Measurements from ENCODE around the gene BCAT1. TPM values are rescaled to one million over a fixed set of nuclear protein-coding genes. Genes with fewer than 3 reads are reported as not detected.

Gene BCAT1
- total RNA-seq, 3 donors from 2014 or later (not counting 1 experiment from before 2014, with no cell fraction given): 0.61 to 4.4 (median 1.3) TPM

- DNase-seq (peak in 1 of 2 donors; percentile 11), ATAC-seq (peak in 1 of 3 donors; percentile 20)
- no peak overlapping the region for H3K27ac Mint-ChIP-seq
- H3K9me3 ChIP-seq (ENCODE audit: control insufficient read depth, insufficient read depth, low read length): no peaks in the 10 kb centered on the region
- no peak for TF ChIP-seq CTCF (IDR thresholded peaks at IDR 0.05)
- no peak overlapping the region for H3K4me3 ChIP-seq (ENCODE audit: low read length)
- H3K4me3 Mint-ChIP-seq: no peak overlapping the region
- intact Hi-C loops (cut with micrococcal nuclease): no loop called here
- no peak overlapping the region for H3K27ac ChIP-seq (ENCODE audit: low read length)
- H3K4me1 ChIP-seq (ENCODE audit: control insufficient read depth, insufficient read depth, low read length): peaks cover 7% of the 10 kb centered on the region
- H3K4me1 Mint-ChIP-seq: peaks cover 13 to 15% of the 10 kb centered on the region in 2 donors
- no peaks in the 10 kb centered on the region for H3K9me3 Mint-ChIP-seq
- WGBS (ENCODE audit: insufficient coverage): 31% methylated on average over 4 of the region's 5 CpGs
- no peaks in the 10 kb centered on the region for H3K27me3 Mint-ChIP-seq (ENCODE audit: low read depth in 2 of 2)
- H3K27me3 ChIP-seq (ENCODE audit: control insufficient read depth, insufficient read depth, low read length): no peaks in the 10 kb centered on the region
- H3K36me3 Mint-ChIP-seq: no peaks in the 10 kb centered on the region
- H3K36me3 ChIP-seq (ENCODE audit: control insufficient read depth, insufficient read depth, low read length): no peaks in the 10 kb centered on the region
Observed at GRCh38 chr12:24803430-24804245, 145.3 kb downstream of the BCAT1 start.

GRCh38 chr12:24798335-24798734, 150.6 kb downstream of the BCAT1 start:
- no peak for DNase-seq
- Histone ChIP-seq H3K27ac (ENCODE audit: low read length) (peak overlapping the region; percentile 30), H3K36me3 (ENCODE audit: control insufficient read depth, insufficient read depth, low read length) (no peaks in the 10 kb centered on the region), H3K4me1 (ENCODE audit: control insufficient read depth, insufficient read depth, low read length) (peaks cover 7% of the 10 kb centered on the region), H3K27me3 (ENCODE audit: control insufficient read depth, insufficient read depth, low read length) (no peaks in the 10 kb centered on the region), H3K9me3 (ENCODE audit: control insufficient read depth, insufficient read depth, low read length) (no peaks in the 10 kb centered on the region), H3K4me3 (ENCODE audit: low read length) (no peak overlapping the region)
- H3K36me3 Mint-ChIP-seq: no peaks in the 10 kb centered on the region
- no peak overlapping the region for H3K27ac Mint-ChIP-seq
- no peak for ATAC-seq
- H3K9me3 Mint-ChIP-seq: no peaks in the 10 kb centered on the region
- intact Hi-C loops (cut with micrococcal nuclease): no loop called here
- no peaks in the 10 kb centered on the region for H3K27me3 Mint-ChIP-seq (ENCODE audit: low read depth in 2 of 2)
- no peak for TF ChIP-seq CTCF (IDR thresholded peaks at IDR 0.05)
- peaks cover 12 to 18% of the 10 kb centered on the region in 2 donors for H3K4me1 Mint-ChIP-seq
- H3K4me3 Mint-ChIP-seq: no peak overlapping the region

DNA sequence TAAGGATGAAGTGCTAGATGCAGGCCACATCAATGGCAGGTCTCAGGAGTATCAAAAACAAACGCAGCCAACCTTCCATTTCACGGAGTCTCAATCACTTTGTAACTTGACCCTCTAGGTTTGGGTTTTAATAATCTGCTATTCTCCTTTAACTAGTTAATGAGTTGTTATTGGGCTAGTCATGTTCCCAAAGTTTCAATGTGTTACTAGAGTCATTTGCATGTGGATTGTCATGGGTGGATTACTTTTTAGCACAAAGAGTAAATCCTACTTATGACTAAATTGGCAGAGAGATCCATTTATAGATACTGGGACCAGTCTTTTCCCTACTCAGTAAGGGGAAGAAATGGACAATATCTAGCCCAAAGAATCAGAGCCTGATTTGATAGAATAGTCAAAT, 151.0 kb downstream of the BCAT1 start:
- no peaks in the 10 kb centered on the region for H3K9me3 Mint-ChIP-seq
- DNase-seq (no peak), ATAC-seq (no peak)
- no peaks in the 10 kb centered on the region for H3K9me3 ChIP-seq (ENCODE audit: control insufficient read depth, insufficient read depth, low read length)
- intact Hi-C loops (cut with micrococcal nuclease): no loop called here
- H3K36me3 Mint-ChIP-seq: no peaks in the 10 kb centered on the region
- H3K4me1 Mint-ChIP-seq: peaks cover 7 to 14% of the 10 kb centered on the region in 2 donors
- H3K36me3 ChIP-seq (ENCODE audit: control insufficient read depth, insufficient read depth, low read length): no peaks in the 10 kb centered on the region
- H3K27ac Mint-ChIP-seq: no peak overlapping the region
- no peak overlapping the region for H3K4me3 Mint-ChIP-seq
- peaks cover 5% of the 10 kb centered on the region for H3K4me1 ChIP-seq (ENCODE audit: control insufficient read depth, insufficient read depth, low read length)
- H3K27me3 Mint-ChIP-seq (ENCODE audit: low read depth in 2 of 2): no peaks in the 10 kb centered on the region
- 74% methylated on average over 2 of the region's 2 CpGs for WGBS (ENCODE audit: insufficient coverage)
- no peaks in the 10 kb centered on the region for H3K27me3 ChIP-seq (ENCODE audit: control insufficient read depth, insufficient read depth, low read length)
- H3K27ac ChIP-seq (ENCODE audit: low read length): peak overlapping the region; percentile 30
- no peak overlapping the region for H3K4me3 ChIP-seq (ENCODE audit: low read length)
- no peak for TF ChIP-seq CTCF (IDR thresholded peaks at IDR 0.05)

DNA sequence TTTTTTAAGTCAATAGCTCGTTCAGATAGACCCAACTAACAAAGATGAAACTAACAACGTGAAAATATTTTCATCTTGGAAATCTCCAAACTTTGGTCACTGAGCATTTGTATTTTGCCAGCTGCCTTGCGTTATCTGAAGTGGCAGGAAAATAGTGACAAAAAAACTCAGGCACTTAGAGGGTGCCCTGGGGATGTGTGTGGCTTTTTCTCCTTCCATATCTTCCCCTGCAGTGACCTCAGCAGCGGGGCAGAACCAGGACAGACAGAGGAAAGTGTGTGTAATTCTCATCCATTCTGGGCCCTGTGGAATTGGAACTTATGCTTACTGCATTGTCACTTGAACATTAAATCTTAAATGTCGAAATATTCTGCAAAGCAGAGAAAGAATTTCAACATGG, 152.0 kb downstream of the BCAT1 start:
- Mint-ChIP-seq H3K9me3 (no peaks in the 10 kb centered on the region), H3K27ac (no peak overlapping the region), H3K4me1 (peaks cover 7 to 11% of the 10 kb centered on the region in 2 donors), H3K27me3 (ENCODE audit: low read depth in 2 of 2) (no peaks in the 10 kb centered on the region), H3K36me3 (no peaks in the 10 kb centered on the region), H3K4me3 (no peak overlapping the region)
- TF ChIP-seq CTCF (IDR thresholded peaks at IDR 0.05): no peak
- Histone ChIP-seq H3K4me3 (ENCODE audit: low read length) (no peak overlapping the region), H3K36me3 (ENCODE audit: control insufficient read depth, insufficient read depth, low read length) (no peaks in the 10 kb centered on the region), H3K9me3 (ENCODE audit: control insufficient read depth, insufficient read depth, low read length) (no peaks in the 10 kb centered on the region), H3K4me1 (ENCODE audit: control insufficient read depth, insufficient read depth, low read length) (peaks cover 5% of the 10 kb centered on the region), H3K27me3 (ENCODE audit: control insufficient read depth, insufficient read depth, low read length) (no peaks in the 10 kb centered on the region), H3K27ac (ENCODE audit: low read length) (no peak overlapping the region)
- ATAC-seq (no peak), DNase-seq (no peak)
- 58% methylated on average over 5 of the region's 5 CpGs for WGBS (ENCODE audit: insufficient coverage)
- intact Hi-C loops (cut with micrococcal nuclease): no loop called here

Measured in natural killer cell (primary cell).